Osteocyte (in vitro differentiated cells): ENCODE results near the gene ERICH6B. TPM values are rescaled to one million over a fixed set of nuclear protein-coding genes. Genes with fewer than 3 reads are reported as not detected.

Experiments used
- DNase-seq: peaks from one replicate; pipeline ENCODE4 v3.0.0; 2021; ENCODE audit warnings: mixed read lengths; ENCODE audit not compliant: unreplicated experiment; ENCODE audit errors: extremely low spot score
- H3K27ac Mint-ChIP-seq: one replicate; pipeline ENCODE4 v1.8.0; 2021; ENCODE audit warnings: mild to moderate bottlenecking, mixed read lengths; ENCODE audit not compliant: unreplicated experiment
- H3K27me3 Mint-ChIP-seq: one replicate; pipeline ENCODE4 v1.8.0; 2021; ENCODE audit warnings: mixed read lengths; ENCODE audit not compliant: unreplicated experiment
- H3K36me3 Mint-ChIP-seq: one replicate; pipeline ENCODE4 v1.8.0; 2021; ENCODE audit warnings: mixed read lengths; ENCODE audit not compliant: unreplicated experiment
- H3K4me1 Mint-ChIP-seq: one replicate; pipeline ENCODE4 v1.8.0; 2021; ENCODE audit warnings: mixed read lengths; ENCODE audit not compliant: unreplicated experiment
- H3K4me3 Mint-ChIP-seq: one replicate; pipeline ENCODE4 v1.8.0; 2021; ENCODE audit warnings: mild to moderate bottlenecking, moderate library complexity, mixed read lengths; ENCODE audit not compliant: unreplicated experiment
- H3K9me3 Mint-ChIP-seq: one replicate; pipeline ENCODE4 v1.8.0; 2021; ENCODE audit warnings: mixed read lengths; ENCODE audit not compliant: unreplicated experiment
- CTCF ChIP-seq: fragments of 200-600 bp; sonication (generic); IDR thresholded peaks from 2 replicates; pipeline ENCODE4 v1.5.0; 2021; ENCODE audit warnings: antibody characterized with exemption, mild to moderate bottlenecking, moderate library complexity
- total RNA-seq: library from RNA; stranded (reverse); gene quantifications from 2 replicates; pipeline ENCODE4 v1.2.1, GENCODE V29; 2021

The ERICH6B gene
- total RNA-seq, 1 donor from 2014 or later: not detected

GRCh38 chr13:45540195-45540594, 75.3 kb downstream of the ERICH6B start:
- no peaks in the 10 kb centered on the region for H3K27me3 Mint-ChIP-seq
- H3K9me3 Mint-ChIP-seq: no peaks in the 10 kb centered on the region
- H3K4me3 Mint-ChIP-seq: no peak overlapping the region
- H3K36me3 Mint-ChIP-seq: peaks cover 9% of the 10 kb centered on the region
- no peak for TF ChIP-seq CTCF
- H3K27ac Mint-ChIP-seq: no peak overlapping the region
- H3K4me1 Mint-ChIP-seq: no peaks in the 10 kb centered on the region
- DNase-seq: no peak

- Mint-ChIP-seq H3K36me3 (peaks cover 18% of the 10 kb centered on the region), H3K27ac (no peak overlapping the region), H3K4me3 (no peak overlapping the region)
These were observed 77.2 kb downstream of the ERICH6B start for GRCh38 chr13:45538382-45538781.

GRCh38 chr13:45537516-45537915, 78.0 kb downstream of the ERICH6B start:
- no peak overlapping the region for H3K27ac Mint-ChIP-seq
- peaks cover 26% of the 10 kb centered on the region for H3K36me3 Mint-ChIP-seq
- TF ChIP-seq CTCF: no peak
- H3K4me1 Mint-ChIP-seq: no peaks in the 10 kb centered on the region
- no peaks in the 10 kb centered on the region for H3K9me3 Mint-ChIP-seq
- DNase-seq: no peak
- no peak overlapping the region for H3K4me3 Mint-ChIP-seq
- H3K27me3 Mint-ChIP-seq: no peaks in the 10 kb centered on the region

More at GRCh38 chr13:45538382-45538781, 77.2 kb downstream of the ERICH6B start:
- no peak for TF ChIP-seq CTCF
- no peaks in the 10 kb centered on the region for H3K9me3 Mint-ChIP-seq
- no peaks in the 10 kb centered on the region for H3K27me3 Mint-ChIP-seq
- H3K4me1 Mint-ChIP-seq: no peaks in the 10 kb centered on the region
- DNase-seq: no peak

- Mint-ChIP-seq H3K36me3 (peaks cover 35% of the 10 kb centered on the region), H3K9me3 (no peaks in the 10 kb centered on the region), H3K27me3 (no peaks in the 10 kb centered on the region), H3K27ac (no peak overlapping the region), H3K4me3 (no peak overlapping the region), H3K4me1 (no peaks in the 10 kb centered on the region)
- no peak for DNase-seq
- TF ChIP-seq CTCF: no peak
These were observed 79.3 kb downstream of the ERICH6B start for GRCh38 chr13:45536224-45536623.

- DNase-seq: no peak
- H3K27ac Mint-ChIP-seq: no peak overlapping the region
- no peaks in the 10 kb centered on the region for H3K4me1 Mint-ChIP-seq
- H3K27me3 Mint-ChIP-seq: no peaks in the 10 kb centered on the region
- no peaks in the 10 kb centered on the region for H3K9me3 Mint-ChIP-seq
- H3K36me3 Mint-ChIP-seq: peaks cover 47% of the 10 kb centered on the region
- TF ChIP-seq CTCF: no peak
- H3K4me3 Mint-ChIP-seq: no peak overlapping the region
These were observed 80.9 kb downstream of the ERICH6B start for GRCh38 chr13:45534604-45535003.
